ENCODE measurements around the gene SHISAL2A. TPM values are rescaled to one million over a fixed set of nuclear protein-coding genes. Genes with fewer than 3 reads are reported as not detected.

The SHISAL2A gene
- total RNA-seq, 2 experiments from 2014 or later: 11.3 to 11.4 TPM

DNA sequence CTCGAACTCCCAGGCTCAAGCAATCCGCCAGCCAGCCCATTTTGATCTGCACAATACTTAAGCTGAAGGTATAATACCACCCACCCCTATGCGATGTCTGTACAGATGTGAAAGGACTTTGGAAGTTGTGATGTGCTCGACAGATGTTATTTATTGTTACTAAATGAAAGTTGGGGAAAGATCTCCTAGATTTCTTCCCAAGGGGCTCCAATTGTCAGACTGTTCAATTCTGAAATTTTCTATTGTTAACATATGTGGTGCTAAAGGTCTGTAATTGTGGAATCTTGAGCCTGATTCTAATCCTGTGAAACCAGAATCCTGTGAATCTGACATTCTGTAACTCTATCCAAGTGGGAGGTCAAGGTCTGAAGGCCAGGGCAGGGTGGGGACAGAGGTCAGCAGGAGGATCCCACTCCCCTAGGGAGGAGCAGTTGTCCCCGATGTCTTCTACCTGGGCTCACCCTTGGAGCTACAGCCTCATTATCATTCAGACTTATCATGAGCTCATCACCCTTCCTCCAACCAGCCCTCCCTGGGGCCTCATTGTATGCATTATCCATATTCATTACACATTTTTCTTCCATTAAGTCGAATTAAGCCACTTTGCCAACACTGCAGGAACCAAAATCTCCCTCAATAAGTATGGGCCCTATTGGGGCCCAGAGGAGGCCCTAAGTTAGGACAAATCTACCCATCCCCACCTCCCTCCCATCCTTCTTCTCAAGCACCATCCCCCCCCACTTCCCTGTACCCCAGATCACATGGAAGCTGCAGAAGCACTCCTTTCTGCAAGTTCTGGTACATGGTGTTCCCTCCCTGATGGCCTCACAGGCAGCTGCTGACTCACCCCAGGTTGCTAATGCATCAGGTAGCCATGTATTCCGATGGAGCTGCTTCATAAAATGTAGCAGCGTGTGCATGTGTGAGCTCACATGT is 32.3 kb downstream of the SHISAL2A start:
- H3K9me3 Mint-ChIP-seq: no peaks in the 10 kb centered on the region
- H3K4me1 Mint-ChIP-seq (ENCODE audit: low read depth): no peaks in the 10 kb centered on the region
- H3K4me3 Mint-ChIP-seq: no peak overlapping the region
- no peak for DNase-seq
- no peaks in the 10 kb centered on the region for H3K36me3 Mint-ChIP-seq (ENCODE audit: low read depth)
- CTCF ChIA-PET: interaction anchor here (0.6 to 2.8 kb wide), 8 partner anchors 21 to 411 kb away, joined by 3 to 10 read pairs (median 4); partner anchors contain the start of genes CC2D1B, ORC1 and PRPF38A
- H3K27ac Mint-ChIP-seq: no peak overlapping the region
- intact Hi-C loops (cut with micrococcal nuclease): no loop called here
- H3K27me3 Mint-ChIP-seq (ENCODE audit: low read depth): no peaks in the 10 kb centered on the region

DNA sequence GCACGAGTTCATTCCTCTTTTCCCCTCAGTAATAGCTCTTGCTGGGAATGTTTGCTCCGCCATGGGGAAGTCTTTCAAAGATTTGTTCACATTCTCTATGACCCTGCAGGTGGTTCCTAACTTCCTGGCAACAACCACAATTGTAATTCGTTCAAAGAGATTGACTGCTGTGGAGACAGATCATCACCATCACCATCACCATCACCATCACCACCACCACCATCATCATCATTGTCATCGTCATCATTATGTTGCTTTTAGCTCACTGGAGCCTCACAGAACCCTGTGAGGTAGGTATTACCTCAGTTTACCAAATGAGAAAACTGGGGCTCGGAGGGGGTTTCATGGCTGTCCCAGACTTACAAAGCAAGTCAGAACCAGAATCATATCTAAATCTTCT is 34.3 kb downstream of the SHISAL2A start:
- no peaks in the 10 kb centered on the region for H3K27me3 Mint-ChIP-seq (ENCODE audit: low read depth)
- no peaks in the 10 kb centered on the region for H3K4me1 Mint-ChIP-seq (ENCODE audit: low read depth)
- CTCF ChIA-PET: interaction anchor here (1.0 to 2.8 kb wide), 3 partner anchors 19 to 263 kb away, joined by 3 to 10 read pairs (median 6); partner anchors contain the start of genes ORC1 and PRPF38A
- H3K9me3 Mint-ChIP-seq: no peaks in the 10 kb centered on the region
- DNase-seq: no peak
- intact Hi-C loops (cut with micrococcal nuclease): loop anchor here (2.0 kb wide), 1 partner anchor 262 kb away; the partner anchor contains the start of genes ORC1 and PRPF38A
- H3K27ac Mint-ChIP-seq: no peak overlapping the region
- H3K4me3 Mint-ChIP-seq: no peak overlapping the region
- H3K36me3 Mint-ChIP-seq (ENCODE audit: low read depth): peaks cover 1% of the 10 kb centered on the region

DNA sequence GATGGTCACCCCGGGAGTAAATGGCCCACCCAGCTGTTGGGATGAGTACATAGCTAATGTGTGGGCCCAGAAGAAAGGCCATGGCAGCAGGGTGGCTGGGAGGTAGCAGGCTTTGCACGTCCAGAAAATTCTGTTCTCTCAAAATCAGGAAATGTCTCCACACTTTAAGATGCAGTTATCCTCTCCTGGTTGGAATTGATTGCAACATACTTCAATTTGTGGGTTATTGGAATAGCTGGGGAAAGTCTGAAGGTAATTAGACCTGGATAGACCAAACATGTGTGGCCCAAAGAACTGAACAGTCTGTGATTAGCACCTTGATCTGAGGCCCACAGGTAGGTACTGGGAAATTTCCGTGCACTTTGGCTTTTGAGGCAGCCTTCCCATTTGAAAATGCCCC is 35.0 kb downstream of the SHISAL2A start:
- Mint-ChIP-seq H3K27me3 (ENCODE audit: low read depth) (no peaks in the 10 kb centered on the region), H3K9me3 (no peaks in the 10 kb centered on the region), H3K4me3 (no peak overlapping the region), H3K36me3 (ENCODE audit: low read depth) (peaks cover 1% of the 10 kb centered on the region), H3K4me1 (ENCODE audit: low read depth) (no peaks in the 10 kb centered on the region), H3K27ac (no peak overlapping the region)
- intact Hi-C loops (cut with micrococcal nuclease): loop anchor here (2.0 kb wide), 1 partner anchor 263 kb away; the partner anchor contains the start of genes ORC1 and PRPF38A
- CTCF ChIA-PET: interaction anchor here (0.6 to 2.8 kb wide), 3 partner anchors 18 to 1029 kb away, joined by 5 to 10 read pairs (median 6); partner anchors contain the start of genes ORC1 and PRPF38A
- no peak for DNase-seq

DNA sequence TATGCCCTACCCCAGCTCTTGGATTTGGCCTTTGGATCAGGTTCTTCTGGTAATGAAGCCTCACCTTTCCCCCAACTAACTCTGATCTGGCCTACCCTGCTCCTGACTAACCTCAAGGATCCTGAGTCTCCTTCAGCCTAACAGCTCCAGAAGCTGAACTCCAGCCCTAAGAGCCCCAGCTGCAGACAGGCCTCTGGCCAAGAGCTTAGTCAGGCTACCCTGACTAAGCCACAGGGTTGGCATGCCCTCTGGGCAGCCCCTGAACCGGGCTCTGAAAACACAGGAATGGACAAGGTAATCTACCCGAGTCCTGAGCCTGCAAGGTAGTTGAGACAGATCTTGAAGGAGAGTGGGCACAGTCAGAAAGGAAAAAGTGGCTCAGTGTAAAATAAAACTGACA is 35.7 kb downstream of the SHISAL2A start:
- H3K27me3 Mint-ChIP-seq (ENCODE audit: low read depth): no peaks in the 10 kb centered on the region
- no peaks in the 10 kb centered on the region for H3K9me3 Mint-ChIP-seq
- no peak overlapping the region for H3K27ac Mint-ChIP-seq
- peaks cover under 1% of the 10 kb centered on the region for H3K4me1 Mint-ChIP-seq (ENCODE audit: low read depth)
- peaks cover 1% of the 10 kb centered on the region for H3K36me3 Mint-ChIP-seq (ENCODE audit: low read depth)
- CTCF ChIA-PET: interaction anchor here (0.6 kb wide), 1 partner anchor 1029 kb away, joined by 5 read pairs; no protein-coding TSS in a partner anchor
- DNase-seq: no peak
- intact Hi-C loops (cut with micrococcal nuclease): no loop called here
- no peak overlapping the region for H3K4me3 Mint-ChIP-seq

DNA sequence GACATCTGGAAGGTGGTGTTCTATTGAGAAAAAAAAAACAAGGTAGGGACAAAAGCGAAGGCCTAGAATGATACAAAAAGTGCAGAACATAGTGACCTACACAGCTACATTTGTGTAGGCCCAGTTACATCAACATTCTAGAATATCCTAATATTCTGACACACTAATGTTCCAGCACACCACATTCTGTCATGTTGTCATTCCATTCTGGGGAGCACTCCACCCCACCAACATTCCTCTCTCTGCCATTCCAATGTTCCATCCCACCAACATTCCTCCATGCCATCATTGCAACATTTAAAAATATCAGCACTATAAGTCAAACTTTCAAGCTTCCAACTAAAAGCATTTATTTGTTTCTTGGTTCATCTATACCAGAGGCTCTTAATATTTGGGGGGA is 36.7 kb downstream of the SHISAL2A start:
- CTCF ChIA-PET: interaction anchor here (0.7 to 0.8 kb wide), 2 partner anchors 20 to 41 kb away, joined by 3 to 5 read pairs; no protein-coding TSS in a partner anchor
- H3K4me3 Mint-ChIP-seq: no peak overlapping the region
- no peak for DNase-seq
- H3K27me3 Mint-ChIP-seq (ENCODE audit: low read depth): no peaks in the 10 kb centered on the region
- intact Hi-C loops (cut with micrococcal nuclease): no loop called here
- H3K4me1 Mint-ChIP-seq (ENCODE audit: low read depth): peaks cover 6% of the 10 kb centered on the region
- peaks cover 1% of the 10 kb centered on the region for H3K36me3 Mint-ChIP-seq (ENCODE audit: low read depth)
- no peaks in the 10 kb centered on the region for H3K9me3 Mint-ChIP-seq
- H3K27ac Mint-ChIP-seq: no peak overlapping the region

DNA sequence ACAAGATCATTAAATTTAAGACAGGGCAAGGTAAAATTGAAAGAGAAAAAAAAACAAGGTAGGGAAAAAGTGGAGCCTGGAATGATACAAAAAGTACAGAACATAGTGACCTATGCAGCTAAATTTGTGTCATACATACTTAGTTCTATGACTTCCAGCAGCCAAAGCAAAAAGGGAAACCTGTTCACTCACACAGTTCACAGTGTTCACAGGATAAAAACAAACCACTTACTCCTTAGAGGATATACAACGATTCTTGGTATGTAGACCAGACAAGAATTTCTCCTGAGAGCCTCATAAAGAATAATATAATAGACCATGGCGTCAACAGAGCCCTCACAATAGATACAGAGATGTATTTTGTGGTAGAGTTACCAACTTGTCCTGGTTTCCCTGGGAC is 37.6 kb downstream of the SHISAL2A start:
- Mint-ChIP-seq H3K9me3 (no peaks in the 10 kb centered on the region), H3K4me3 (no peak overlapping the region), H3K4me1 (ENCODE audit: low read depth) (peaks cover 9% of the 10 kb centered on the region), H3K27ac (no peak overlapping the region), H3K27me3 (ENCODE audit: low read depth) (no peaks in the 10 kb centered on the region), H3K36me3 (ENCODE audit: low read depth) (peaks cover 1% of the 10 kb centered on the region)
- CTCF ChIA-PET: no interaction called here
- intact Hi-C loops (cut with micrococcal nuclease): no loop called here
- DNase-seq: no peak

DNA sequence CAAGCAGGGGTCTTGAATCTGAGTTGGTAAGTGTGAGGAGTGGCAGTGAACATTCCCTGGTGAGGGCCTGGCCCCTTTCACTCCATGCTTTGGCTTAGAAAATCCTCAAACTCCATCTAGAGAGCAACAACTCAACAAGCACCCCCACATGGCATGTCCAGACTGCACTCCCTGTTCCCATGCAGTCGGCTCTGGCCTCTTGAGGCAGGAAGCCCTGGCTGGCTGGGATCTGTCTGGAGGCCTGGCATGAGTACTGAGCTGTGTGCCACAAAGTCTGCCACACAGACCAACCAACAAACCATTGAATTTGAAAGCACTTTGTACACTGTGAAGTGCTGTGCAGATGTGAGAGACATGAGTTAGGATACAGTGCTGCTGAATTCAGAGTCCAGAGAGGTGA is 40.0 kb downstream of the SHISAL2A start:
- intact Hi-C loops (cut with micrococcal nuclease): no loop called here
- no peak overlapping the region for H3K27ac Mint-ChIP-seq
- no peaks in the 10 kb centered on the region for H3K27me3 Mint-ChIP-seq (ENCODE audit: low read depth)
- H3K4me1 Mint-ChIP-seq (ENCODE audit: low read depth): peaks cover 9% of the 10 kb centered on the region
- H3K36me3 Mint-ChIP-seq (ENCODE audit: low read depth): peaks cover 1% of the 10 kb centered on the region
- no peak overlapping the region for H3K4me3 Mint-ChIP-seq
- CTCF ChIA-PET: no interaction called here
- no peak for DNase-seq
- H3K9me3 Mint-ChIP-seq: no peaks in the 10 kb centered on the region

DNA sequence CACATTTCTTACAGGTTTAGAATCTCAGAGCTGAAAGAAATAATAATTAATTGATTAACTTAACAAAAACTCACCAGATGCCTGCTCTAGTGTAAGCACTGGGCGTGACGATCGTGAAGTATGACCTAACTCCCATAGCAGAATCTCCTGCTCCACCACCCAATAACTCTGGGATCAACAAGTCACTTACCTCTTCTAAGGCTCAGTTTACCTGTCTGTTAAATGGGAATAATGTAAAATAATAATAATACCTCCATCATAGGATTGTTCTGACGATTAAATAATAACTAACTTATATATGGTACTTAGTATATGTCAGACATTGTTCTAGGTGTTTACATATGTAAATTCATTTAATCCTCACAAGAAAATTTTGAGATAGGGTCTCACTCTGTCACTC is 40.5 kb downstream of the SHISAL2A start:
- H3K4me1 Mint-ChIP-seq (ENCODE audit: low read depth): peaks cover 9% of the 10 kb centered on the region
- intact Hi-C loops (cut with micrococcal nuclease): no loop called here
- CTCF ChIA-PET: no interaction called here
- H3K36me3 Mint-ChIP-seq (ENCODE audit: low read depth): peaks cover 1% of the 10 kb centered on the region
- no peak for DNase-seq
- H3K4me3 Mint-ChIP-seq: no peak overlapping the region
- no peak overlapping the region for H3K27ac Mint-ChIP-seq
- H3K27me3 Mint-ChIP-seq (ENCODE audit: low read depth): no peaks in the 10 kb centered on the region
- no peaks in the 10 kb centered on the region for H3K9me3 Mint-ChIP-seq

DNA sequence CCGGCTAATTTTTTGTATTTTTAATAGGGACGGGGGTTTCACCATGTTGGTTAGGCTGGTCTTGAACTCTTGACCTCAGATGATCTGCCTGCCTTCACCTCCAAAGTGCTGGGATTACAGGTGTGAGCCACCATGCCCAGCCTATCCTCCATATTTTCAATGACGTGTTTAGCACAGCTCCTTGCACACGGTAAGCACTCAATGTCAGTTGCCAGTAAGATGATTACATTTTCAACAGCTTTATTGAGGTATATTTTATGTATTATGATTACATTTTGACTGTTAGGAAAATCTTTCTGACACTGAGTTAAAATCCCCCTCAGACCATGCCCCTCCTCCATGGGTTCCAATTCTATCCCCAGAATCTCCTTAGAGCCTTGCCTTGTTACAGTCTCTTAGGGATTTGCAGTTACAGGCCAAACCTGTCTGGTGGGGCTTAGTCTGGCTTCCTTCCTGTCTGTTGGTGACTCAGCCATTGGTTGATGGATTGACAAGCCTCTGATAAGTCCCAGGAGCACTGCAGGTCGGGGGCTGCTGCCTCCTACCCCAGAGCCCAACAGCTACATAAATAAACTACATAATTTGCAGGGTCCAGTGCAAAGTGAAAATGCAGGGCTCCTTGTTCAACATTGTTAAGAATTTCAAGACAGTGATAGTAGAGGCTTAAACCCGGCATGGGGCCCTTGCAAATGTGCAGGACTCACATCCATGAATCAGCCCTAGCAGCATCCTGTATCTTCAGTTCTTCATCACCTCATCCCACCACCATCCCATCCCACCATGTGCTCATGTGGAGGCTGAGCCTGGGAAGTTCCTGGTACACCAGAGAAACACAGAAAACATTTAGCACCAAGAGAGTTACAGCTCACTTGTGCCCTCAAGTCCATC is 41.8 kb downstream of the SHISAL2A start:
- Mint-ChIP-seq H3K36me3 (ENCODE audit: low read depth) (peaks cover 1% of the 10 kb centered on the region), H3K27me3 (ENCODE audit: low read depth) (no peaks in the 10 kb centered on the region), H3K9me3 (no peaks in the 10 kb centered on the region), H3K27ac (no peak overlapping the region), H3K4me3 (no peak overlapping the region), H3K4me1 (ENCODE audit: low read depth) (peaks cover 15% of the 10 kb centered on the region)
- CTCF ChIA-PET: no interaction called here
- intact Hi-C loops (cut with micrococcal nuclease): no loop called here
- no peak for DNase-seq

DNA sequence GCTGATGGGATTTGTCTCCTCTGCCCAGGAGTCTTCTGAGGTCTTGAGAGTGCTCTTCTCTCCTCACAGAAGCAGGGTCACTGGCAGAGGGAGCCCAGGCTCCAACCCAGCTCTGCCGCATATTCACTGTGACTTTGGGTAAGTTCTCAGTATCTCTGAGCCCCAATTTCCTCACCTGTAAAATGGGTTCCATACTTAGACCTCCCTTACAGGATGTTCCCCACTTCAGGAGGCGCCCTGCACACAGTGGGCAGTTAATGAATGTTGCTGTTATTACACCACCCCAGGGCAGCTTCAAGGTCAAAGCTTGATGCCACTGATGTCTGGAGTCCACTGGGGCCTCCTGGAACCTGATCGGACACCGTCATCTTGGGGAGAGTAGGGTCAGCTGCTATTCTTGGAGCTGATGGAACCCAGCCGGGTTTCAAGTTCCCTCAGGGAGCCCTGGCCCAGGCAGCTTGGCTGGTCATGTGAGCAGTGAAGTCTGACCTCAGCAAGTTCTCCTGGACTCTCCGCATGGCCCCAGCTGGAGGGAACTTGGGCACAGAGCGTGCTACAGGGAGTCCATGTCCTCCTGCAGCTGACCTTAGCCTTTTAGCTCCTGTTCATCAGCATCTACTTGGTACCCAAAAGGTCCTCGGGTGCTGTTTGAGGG is 43.4 kb downstream of the SHISAL2A start:
- Mint-ChIP-seq H3K4me1 (ENCODE audit: low read depth) (peaks cover 15% of the 10 kb centered on the region), H3K4me3 (no peak overlapping the region), H3K27ac (no peak overlapping the region), H3K36me3 (ENCODE audit: low read depth) (no peaks in the 10 kb centered on the region), H3K27me3 (ENCODE audit: low read depth) (no peaks in the 10 kb centered on the region), H3K9me3 (no peaks in the 10 kb centered on the region)
- intact Hi-C loops (cut with micrococcal nuclease): no loop called here
- no peak for DNase-seq
- CTCF ChIA-PET: interaction anchor here (0.6 kb wide), 3 partner anchors 53 to 259 kb away, joined by 3 to 5 read pairs (median 4); no protein-coding TSS in a partner anchor

DNA sequence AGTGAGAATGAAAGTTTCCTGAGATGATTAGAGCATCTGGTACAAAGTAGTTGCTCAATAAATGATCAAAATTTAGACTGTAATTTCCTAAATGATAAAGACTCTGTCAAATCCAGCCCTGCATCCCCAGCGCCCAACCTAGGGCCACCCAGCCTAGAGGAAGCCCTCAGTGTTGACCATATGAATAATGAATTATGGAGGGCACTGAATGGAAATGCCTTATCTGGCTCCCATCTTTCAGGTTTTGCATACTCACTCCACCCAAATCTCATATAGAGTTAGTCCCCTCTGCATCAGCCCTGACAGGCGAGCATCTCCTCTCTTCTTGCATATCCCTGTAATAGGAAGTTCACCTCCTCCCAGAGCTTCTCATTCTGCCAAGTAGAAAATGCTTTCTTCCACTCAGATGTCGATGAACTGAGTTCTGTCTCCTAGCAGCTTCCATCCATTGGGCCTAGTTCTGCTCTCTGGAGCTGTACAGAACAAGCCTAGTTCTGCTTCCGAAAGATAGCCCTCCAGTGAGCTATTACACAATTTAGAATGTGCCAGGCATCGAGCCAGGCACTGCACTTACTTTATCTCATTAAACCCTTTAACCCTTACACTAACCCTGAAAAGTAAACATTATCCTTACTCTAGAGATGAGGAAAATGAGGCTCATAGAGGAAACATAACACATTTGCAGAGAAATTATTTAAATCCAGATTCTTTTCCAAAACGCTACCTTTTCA is 44.3 kb downstream of the SHISAL2A start:
- Mint-ChIP-seq H3K4me3 (no peak overlapping the region), H3K36me3 (ENCODE audit: low read depth) (no peaks in the 10 kb centered on the region), H3K9me3 (no peaks in the 10 kb centered on the region), H3K27ac (no peak overlapping the region), H3K27me3 (ENCODE audit: low read depth) (no peaks in the 10 kb centered on the region), H3K4me1 (ENCODE audit: low read depth) (peaks cover 15% of the 10 kb centered on the region)
- intact Hi-C loops (cut with micrococcal nuclease): no loop called here
- CTCF ChIA-PET: interaction anchor here (1.3 kb wide), 1 partner anchor 9 kb away, joined by 4 read pairs; no protein-coding TSS in a partner anchor
- DNase-seq: no peak

Data from activated naive CD4-positive, alpha-beta T cell treated with anti-CD3 and anti-CD28 coated beads for 36 hours (primary cell).